CD4-positive, alpha-beta T cell (primary cell): ENCODE data around the gene GPR31. TPM values are rescaled to one million over a fixed set of nuclear protein-coding genes. Genes with fewer than 3 reads are reported as not detected.
"Not testable (repeated sequence)": the region's sequence is repeated elsewhere in the genome, so short reads cannot be mapped to it uniquely, and the experiment has no call there.

ENCODE experiments used
- ATAC-seq: fragments of 200-7000 bp; cut with Tn5 transposase; one replicate; pipeline ENCODE4 v1.10.0; 2022; ENCODE audit warnings: mild to moderate bottlenecking; ENCODE audit not compliant: poor library complexity
- CTCF ChIA-PET: fragments of 350-600 bp; sonication (Branson Sonifier 250); formaldehyde crosslinking; loops from one replicate; lab custom pipeline; 2021; ENCODE audit warnings: antibody characterized with exemption, inconsistent platforms; lab: Charles Lee
- POLR2A ChIA-PET: fragments of 350-600 bp; sonication (Branson Sonifier 250); formaldehyde crosslinking; loops from one replicate; lab custom pipeline; 2021; ENCODE audit warnings: antibody characterized with exemption, inconsistent platforms; lab: Charles Lee
- DNase-seq, 14 experiments: peaks; one replicate each; pipeline ENCODE4 v3.0.0-alpha.2; 2013 to 2020; ENCODE audit warnings: mixed read lengths in 2 of 14
- H3K27ac ChIP-seq, 2 donors: one replicate each; pipeline versions ENCODE4 v1.5.1 to v1.7.0; 2013; ENCODE audit warnings: low read length in 2 of 2, low read depth in 1 of 2, mild to moderate bottlenecking in 1 of 2
- H3K27me3 ChIP-seq, 2 experiments: 1 replicate in 1 of 2; 2 replicates in 1 of 2; pipeline versions ENCODE4 v1.6.1 to v1.7.0; 2013; ENCODE audit warnings: low read length in 2 of 2, control low read depth in 1 of 2, mild to moderate bottlenecking in 1 of 2, moderate library complexity in 1 of 2; ENCODE audit not compliant: insufficient read depth in 2 of 2, control insufficient read depth in 1 of 2
- H3K36me3 ChIP-seq: one replicate; pipeline ENCODE4 v1.6.1; 2013; ENCODE audit warnings: low read length, control low read depth; ENCODE audit not compliant: insufficient read depth
- H3K4me1 ChIP-seq: one replicate; pipeline ENCODE4 v1.6.1; 2013; ENCODE audit warnings: low read length, control low read depth; ENCODE audit not compliant: insufficient read depth
- H3K4me3 ChIP-seq: one replicate; pipeline ENCODE4 v1.5.1; 2013; ENCODE audit warnings: mild to moderate bottlenecking, low read length, moderate library complexity
- H3K9me3 ChIP-seq, 2 experiments: 1 replicate in 1 of 2; 2 replicates in 1 of 2; pipeline versions ENCODE4 v1.6.1 to v1.7.0; 2013; ENCODE audit warnings: low read length in 2 of 2, mild to moderate bottlenecking in 2 of 2, control low read depth in 1 of 2, moderate library complexity in 1 of 2; ENCODE audit not compliant: control insufficient read depth in 1 of 2, insufficient read depth in 1 of 2
- H3K27ac Mint-ChIP-seq: one replicate; pipeline ENCODE4 v1.8.0; 2020; ENCODE audit warnings: mixed read lengths
- H3K27me3 Mint-ChIP-seq: one replicate; pipeline ENCODE4 v1.8.0; 2021; ENCODE audit warnings: mixed read lengths
- H3K36me3 Mint-ChIP-seq: one replicate; pipeline ENCODE4 v1.8.0; 2021; ENCODE audit warnings: low read depth, mixed read lengths
- H3K4me1 Mint-ChIP-seq: one replicate; pipeline ENCODE4 v1.8.0; 2021; ENCODE audit warnings: low read depth, mixed read lengths
- H3K4me3 Mint-ChIP-seq: one replicate; pipeline ENCODE4 v1.8.0; 2020; ENCODE audit warnings: mild to moderate bottlenecking, mixed read lengths
- H3K9me3 Mint-ChIP-seq: one replicate; pipeline ENCODE4 v1.8.0; 2020; ENCODE audit warnings: mixed read lengths
- CTCF ChIP-seq: fragments of 200-600 bp; IDR thresholded peaks from one replicate; pipeline ENCODE4 v1.8.0; 2022; ENCODE audit warnings: antibody characterized with exemption, mild to moderate bottlenecking
- intact Hi-C, 2 experiments: fragments of 100-400 bp; cut with DNase I in 1 of 2; cut with micrococcal nuclease in 1 of 2; formaldehyde crosslinking; loops; one replicate each; pipeline versions ENCODE4 v1.15.1 to v1.9.0; 2023 to 2025; cut with DNase I, micrococcal nuclease
- total RNA-seq, 174 experiments: library from RNA in 2 of 174; stranded (reverse) in 2 of 174; gene quantifications; one replicate each; pipeline ENCODE4 v1.2.3 and lab custom pipeline; 2021 to 2026

GPR31 gene
- total RNA-seq, 2 experiments from 2014 or later: not detected

DNA sequence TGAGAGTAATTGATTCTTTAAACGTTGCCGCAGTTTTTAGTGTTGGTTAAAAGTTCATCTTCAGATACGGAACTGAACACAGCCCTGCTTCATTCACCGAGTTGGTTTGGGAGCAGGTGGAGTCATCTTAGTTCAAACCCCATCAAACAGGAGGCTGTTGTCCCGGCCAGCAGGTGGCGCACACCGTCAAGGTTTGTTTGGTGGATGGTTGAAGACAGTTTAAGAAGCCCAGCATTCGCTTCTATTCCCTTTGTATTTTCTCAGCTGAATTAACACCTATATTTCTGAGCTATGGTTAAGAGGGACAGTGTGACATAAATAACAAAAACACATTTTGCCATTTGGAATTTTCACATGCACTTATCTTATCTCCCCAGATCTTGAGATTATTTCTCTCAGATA, 25.1 kb upstream of the GPR31 start:
- H3K27me3 ChIP-seq, H3K27ac ChIP-seq, DNase-seq, H3K27ac Mint-ChIP-seq, CTCF ChIA-PET, H3K4me1 ChIP-seq, H3K9me3 Mint-ChIP-seq, H3K4me3 Mint-ChIP-seq, H3K36me3 ChIP-seq, H3K36me3 Mint-ChIP-seq, H3K4me1 Mint-ChIP-seq, H3K4me3 ChIP-seq, H3K27me3 Mint-ChIP-seq, H3K9me3 ChIP-seq: not testable (repeated sequence)
- TF ChIP-seq CTCF: peak; percentile 39
- ATAC-seq: peak; percentile 70
- intact Hi-C loops: loop anchor here (5.0 to 10.0 kb wide), 2 partner anchors 34 to 712 kb away; no protein-coding TSS in a partner anchor
- POLR2A ChIA-PET: interaction anchor here (0.7 kb wide), 1 partner anchor 10 kb away, joined by 3 read pairs; no protein-coding TSS in a partner anchor

DNA sequence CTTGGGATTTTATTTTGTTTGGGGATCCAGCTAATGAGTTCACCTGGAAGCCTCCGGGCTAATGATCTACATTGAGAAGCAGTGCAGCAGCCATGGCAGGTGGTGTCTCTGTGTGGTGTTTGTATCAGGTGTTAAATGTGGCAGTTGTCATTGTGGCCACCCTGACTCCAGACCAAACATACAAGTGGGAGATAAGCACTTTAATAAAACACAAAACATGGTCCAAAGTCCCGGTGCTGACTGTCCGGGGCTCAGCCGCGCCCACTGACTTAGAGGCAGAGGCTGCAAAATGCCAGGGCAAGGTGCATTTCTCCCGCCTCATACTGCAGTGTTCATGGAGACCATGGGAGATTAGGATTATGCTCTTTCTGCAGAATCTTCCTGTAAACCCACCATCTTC, 23.6 kb upstream of the GPR31 start:
- H3K27me3 ChIP-seq, DNase-seq, H3K4me1 Mint-ChIP-seq, H3K36me3 ChIP-seq, POLR2A ChIA-PET, H3K27ac ChIP-seq, ATAC-seq, H3K36me3 Mint-ChIP-seq, H3K9me3 Mint-ChIP-seq, H3K9me3 ChIP-seq, H3K4me3 ChIP-seq, H3K4me3 Mint-ChIP-seq, H3K27me3 Mint-ChIP-seq, H3K4me1 ChIP-seq, H3K27ac Mint-ChIP-seq, CTCF ChIA-PET: not testable (repeated sequence)
- intact Hi-C loops: loop anchor here (5.0 to 10.0 kb wide), 2 partner anchors 36 to 713 kb away; no protein-coding TSS in a partner anchor

- H3K27me3 ChIP-seq, H3K27ac Mint-ChIP-seq, H3K27ac ChIP-seq, ATAC-seq, H3K4me3 Mint-ChIP-seq, H3K36me3 Mint-ChIP-seq, H3K9me3 ChIP-seq, CTCF ChIA-PET, H3K4me3 ChIP-seq, DNase-seq, H3K9me3 Mint-ChIP-seq, H3K4me1 ChIP-seq, H3K36me3 ChIP-seq, H3K4me1 Mint-ChIP-seq, H3K27me3 Mint-ChIP-seq, POLR2A ChIA-PET: not testable (repeated sequence)
- intact Hi-C loops: loop anchor here (5.0 to 10.0 kb wide), 2 partner anchors 37 to 715 kb away; no protein-coding TSS in a partner anchor
These were observed 22.3 kb upstream of the GPR31 start for GRCh38 chr6:167180086-167180485.

GRCh38 chr6:167178896-167179655, 21.3 kb upstream of the GPR31 start:
- H3K9me3 ChIP-seq, H3K9me3 Mint-ChIP-seq, H3K4me3 ChIP-seq, DNase-seq, H3K4me1 ChIP-seq, H3K27ac ChIP-seq, H3K4me1 Mint-ChIP-seq, H3K27me3 ChIP-seq, ATAC-seq, POLR2A ChIA-PET, H3K36me3 Mint-ChIP-seq, intact Hi-C loops, H3K36me3 ChIP-seq, H3K27me3 Mint-ChIP-seq, CTCF ChIA-PET, H3K4me3 Mint-ChIP-seq, H3K27ac Mint-ChIP-seq: not testable (repeated sequence)

DNA sequence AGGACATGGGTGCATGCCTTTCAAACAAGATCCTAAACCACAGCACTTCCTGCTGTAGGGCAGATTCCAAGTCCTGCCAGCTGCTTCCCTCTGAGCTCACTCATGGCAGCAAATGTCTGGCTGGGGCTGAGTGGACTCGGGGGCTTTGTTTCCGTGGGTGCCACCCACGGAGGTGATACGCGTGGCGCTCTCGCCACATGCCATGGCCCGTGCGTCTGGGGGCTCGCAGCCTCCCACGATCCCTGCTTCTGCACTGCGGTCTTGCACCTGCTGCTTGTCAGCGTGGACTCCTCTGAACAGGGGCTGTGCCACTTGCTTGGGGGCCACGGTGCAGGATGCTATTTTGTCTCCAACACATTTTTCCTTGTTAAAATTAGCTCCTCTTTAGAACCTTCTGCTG, 19.5 kb upstream of the GPR31 start:
- CTCF ChIA-PET, POLR2A ChIA-PET, intact Hi-C loops: not testable (repeated sequence)

GRCh38 chr6:167172011-167172410, 14.2 kb upstream of the GPR31 start:
- H3K9me3 Mint-ChIP-seq, H3K27ac Mint-ChIP-seq: not testable (repeated sequence)

More for the DNA sequence above, 19.5 kb upstream of the GPR31 start:
- not testable (repeated sequence) for H3K27ac Mint-ChIP-seq, H3K9me3 Mint-ChIP-seq, H3K9me3 ChIP-seq, H3K36me3 Mint-ChIP-seq, H3K4me1 ChIP-seq, H3K4me1 Mint-ChIP-seq, ATAC-seq, H3K4me3 ChIP-seq, DNase-seq, H3K27ac ChIP-seq, H3K27me3 ChIP-seq, H3K4me3 Mint-ChIP-seq, H3K36me3 ChIP-seq
- H3K27me3 Mint-ChIP-seq: peaks cover 10% of the 10 kb centered on the region

More at GRCh38 chr6:167172011-167172410, 14.2 kb upstream of the GPR31 start:
- H3K4me1 Mint-ChIP-seq, H3K4me3 ChIP-seq, POLR2A ChIA-PET, ATAC-seq, H3K4me1 ChIP-seq, intact Hi-C loops, H3K36me3 Mint-ChIP-seq, H3K27ac ChIP-seq, DNase-seq, CTCF ChIA-PET, H3K27me3 ChIP-seq, H3K9me3 ChIP-seq, H3K4me3 Mint-ChIP-seq, H3K36me3 ChIP-seq: not testable (repeated sequence)
- H3K27me3 Mint-ChIP-seq: peaks cover 14% of the 10 kb centered on the region
